ENCODE results near the gene DPYSL3.

Gene DPYSL3

GRCh38 chr5:147490989-147491388 lies 18.9 kb downstream of the DPYSL3 start:
- DNase-seq = no peak
- Mint-ChIP-seq H3K4me1 (no peaks in the 10 kb centered on the region), H3K36me3 (no peaks in the 10 kb centered on the region), H3K27me3 (no peaks in the 10 kb centered on the region), H3K9me3 (no peaks in the 10 kb centered on the region), H3K4me3 (no peak overlapping the region), H3K27ac (no peak overlapping the region)
- CTCF ChIA-PET = no interaction called here

GRCh38 chr5:147487031-147487750 lies 22.7 kb downstream of the DPYSL3 start:
- CTCF ChIA-PET = no interaction called here
- no peaks in the 10 kb centered on the region for H3K27me3 Mint-ChIP-seq
- DNase-seq = no peak
- no peak overlapping the region for H3K4me3 Mint-ChIP-seq
- no peaks in the 10 kb centered on the region for H3K9me3 Mint-ChIP-seq
- H3K27ac Mint-ChIP-seq = no peak overlapping the region
- no peaks in the 10 kb centered on the region for H3K36me3 Mint-ChIP-seq
- no peaks in the 10 kb centered on the region for H3K4me1 Mint-ChIP-seq

GRCh38 chr5:147485814-147486213 lies 24.1 kb downstream of the DPYSL3 start:
- Mint-ChIP-seq H3K27ac (no peak overlapping the region), H3K4me3 (no peak overlapping the region), H3K9me3 (no peaks in the 10 kb centered on the region), H3K36me3 (no peaks in the 10 kb centered on the region), H3K4me1 (no peaks in the 10 kb centered on the region), H3K27me3 (no peaks in the 10 kb centered on the region)
- no peak for DNase-seq
- CTCF ChIA-PET = no interaction called here

- no peaks in the 10 kb centered on the region for H3K36me3 Mint-ChIP-seq
- no peaks in the 10 kb centered on the region for H3K9me3 Mint-ChIP-seq
- no peak overlapping the region for H3K4me3 Mint-ChIP-seq
- no peak overlapping the region for H3K27ac Mint-ChIP-seq
- no peak for DNase-seq
- CTCF ChIA-PET = no interaction called here
- no peaks in the 10 kb centered on the region for H3K27me3 Mint-ChIP-seq
- no peaks in the 10 kb centered on the region for H3K4me1 Mint-ChIP-seq
These were observed 24.8 kb downstream of the DPYSL3 start for GRCh38 chr5:147485046-147485445.

- Mint-ChIP-seq H3K27me3 (no peaks in the 10 kb centered on the region), H3K9me3 (no peaks in the 10 kb centered on the region), H3K4me3 (no peak overlapping the region), H3K27ac (no peak overlapping the region), H3K4me1 (no peaks in the 10 kb centered on the region), H3K36me3 (no peaks in the 10 kb centered on the region)
- no peak for DNase-seq
- CTCF ChIA-PET = no interaction called here
These were observed 25.2 kb downstream of the DPYSL3 start for GRCh38 chr5:147484708-147485020.

GRCh38 chr5:147483961-147484707 lies 25.7 kb downstream of the DPYSL3 start:
- no peaks in the 10 kb centered on the region for H3K9me3 Mint-ChIP-seq
- H3K36me3 Mint-ChIP-seq = no peaks in the 10 kb centered on the region
- no peak for DNase-seq
- no peaks in the 10 kb centered on the region for H3K27me3 Mint-ChIP-seq
- no peak overlapping the region for H3K27ac Mint-ChIP-seq
- no peaks in the 10 kb centered on the region for H3K4me1 Mint-ChIP-seq
- H3K4me3 Mint-ChIP-seq = no peak overlapping the region
- CTCF ChIA-PET = no interaction called here

- H3K4me3 Mint-ChIP-seq = no peak overlapping the region
- no peaks in the 10 kb centered on the region for H3K9me3 Mint-ChIP-seq
- H3K36me3 Mint-ChIP-seq = no peaks in the 10 kb centered on the region
- CTCF ChIA-PET = interaction anchor here (0.7 kb wide), 1 partner anchor 200 kb away, joined by 3 read pairs; no protein-coding TSS in a partner anchor
- DNase-seq = no peak
- H3K27me3 Mint-ChIP-seq = no peaks in the 10 kb centered on the region
- no peak overlapping the region for H3K27ac Mint-ChIP-seq
- no peaks in the 10 kb centered on the region for H3K4me1 Mint-ChIP-seq
These were observed 26.6 kb downstream of the DPYSL3 start for GRCh38 chr5:147483188-147483790.

GRCh38 chr5:147482706-147483180 lies 27.1 kb downstream of the DPYSL3 start:
- Mint-ChIP-seq H3K36me3 (no peaks in the 10 kb centered on the region), H3K4me1 (no peaks in the 10 kb centered on the region), H3K9me3 (no peaks in the 10 kb centered on the region), H3K4me3 (no peak overlapping the region), H3K27me3 (no peaks in the 10 kb centered on the region), H3K27ac (no peak overlapping the region)
- DNase-seq = no peak
- CTCF ChIA-PET = interaction anchor here (0.7 kb wide), 1 partner anchor 201 kb away, joined by 3 read pairs; no protein-coding TSS in a partner anchor

- Mint-ChIP-seq H3K27ac (no peak overlapping the region), H3K27me3 (no peaks in the 10 kb centered on the region), H3K4me1 (no peaks in the 10 kb centered on the region), H3K4me3 (no peak overlapping the region), H3K9me3 (no peaks in the 10 kb centered on the region), H3K36me3 (no peaks in the 10 kb centered on the region)
- no peak for DNase-seq
- CTCF ChIA-PET = interaction anchor here (0.7 kb wide), 1 partner anchor 202 kb away, joined by 3 read pairs; no protein-coding TSS in a partner anchor
These were observed 27.8 kb downstream of the DPYSL3 start for GRCh38 chr5:147481874-147482705.

GRCh38 chr5:147481376-147481775 lies 28.5 kb downstream of the DPYSL3 start:
- DNase-seq = no peak

GRCh38 chr5:147479949-147480348 lies 29.9 kb downstream of the DPYSL3 start:
- CTCF ChIA-PET = no interaction called here
- H3K4me3 Mint-ChIP-seq = no peak overlapping the region
- no peak overlapping the region for H3K27ac Mint-ChIP-seq
- no peaks in the 10 kb centered on the region for H3K4me1 Mint-ChIP-seq
- no peaks in the 10 kb centered on the region for H3K36me3 Mint-ChIP-seq
- H3K9me3 Mint-ChIP-seq = no peaks in the 10 kb centered on the region
- no peak for DNase-seq
- no peaks in the 10 kb centered on the region for H3K27me3 Mint-ChIP-seq

More at GRCh38 chr5:147481376-147481775, 28.5 kb downstream of the DPYSL3 start:
- H3K27me3 Mint-ChIP-seq = no peaks in the 10 kb centered on the region
- no peaks in the 10 kb centered on the region for H3K4me1 Mint-ChIP-seq
- H3K36me3 Mint-ChIP-seq = no peaks in the 10 kb centered on the region
- H3K27ac Mint-ChIP-seq = no peak overlapping the region
- no peaks in the 10 kb centered on the region for H3K9me3 Mint-ChIP-seq
- H3K4me3 Mint-ChIP-seq = no peak overlapping the region
- CTCF ChIA-PET = no interaction called here

- Mint-ChIP-seq H3K4me1 (no peaks in the 10 kb centered on the region), H3K9me3 (no peaks in the 10 kb centered on the region), H3K36me3 (no peaks in the 10 kb centered on the region), H3K27ac (no peak overlapping the region), H3K27me3 (no peaks in the 10 kb centered on the region), H3K4me3 (no peak overlapping the region)
- CTCF ChIA-PET = no interaction called here
- no peak for DNase-seq
These were observed 30.4 kb downstream of the DPYSL3 start for GRCh38 chr5:147479444-147479843.

- CTCF ChIA-PET = no interaction called here
- no peaks in the 10 kb centered on the region for H3K27me3 Mint-ChIP-seq
These were observed 35.7 kb downstream of the DPYSL3 start for GRCh38 chr5:147474140-147474539.

More at GRCh38 chr5:147474140-147474539, 35.7 kb downstream of the DPYSL3 start:
- Mint-ChIP-seq H3K36me3 (no peaks in the 10 kb centered on the region), H3K4me1 (no peaks in the 10 kb centered on the region), H3K27ac (no peak overlapping the region), H3K9me3 (no peaks in the 10 kb centered on the region), H3K4me3 (no peak overlapping the region)
- DNase-seq = no peak

Measured in activated naive CD4-positive, alpha-beta T cell treated with anti-CD3 and anti-CD28 coated beads, Interleukin-2, amount 10 ng/mL, durations not matched to agents 7 days and 5 days (primary cell).